Skeletal muscle tissue (tissue), 4 donors: Measurements from ENCODE around the gene CHMP4B. TPM values are rescaled to one million over a fixed set of nuclear protein-coding genes. Genes with fewer than 3 reads are reported as not detected.

Experiments
- H3K27ac ChIP-seq: one replicate; pipeline ENCODE4 v1.7.0; 2013; ENCODE audit warnings: mild to moderate bottlenecking, low read depth, low read length, inconsistent platforms
- H3K27me3 ChIP-seq, 3 donors: one replicate each; pipeline ENCODE4 v1.7.0; 2013; ENCODE audit warnings: low read length in 3 of 3; ENCODE audit not compliant: control insufficient read depth in 3 of 3, insufficient read depth in 3 of 3
- H3K36me3 ChIP-seq, 3 donors: one replicate each; pipeline ENCODE4 v1.7.0; 2013; ENCODE audit warnings: low read length in 3 of 3; ENCODE audit not compliant: control insufficient read depth in 3 of 3, insufficient read depth in 3 of 3
- H3K4me1 ChIP-seq, 3 donors: one replicate each; pipeline ENCODE4 v1.7.0; 2013; ENCODE audit warnings: low read length in 3 of 3, mild to moderate bottlenecking in 3 of 3; ENCODE audit not compliant: control insufficient read depth in 3 of 3, insufficient read depth in 3 of 3
- H3K4me3 ChIP-seq, 3 donors: one replicate each; pipeline ENCODE4 v1.7.0; 2013; ENCODE audit warnings: low read length in 3 of 3
- H3K9ac ChIP-seq, 3 donors: one replicate each; pipeline ENCODE4 v1.7.0; 2013; ENCODE audit warnings: low read length in 3 of 3, mild to moderate bottlenecking in 3 of 3, moderate library complexity in 2 of 3, low read depth in 1 of 3
- H3K9me3 ChIP-seq, 3 donors: one replicate each; pipeline ENCODE4 v1.7.0; 2013; ENCODE audit warnings: low read length in 3 of 3; ENCODE audit not compliant: control insufficient read depth in 3 of 3
- total RNA-seq: library from RNA; depleted of rRNA; stranded (reverse); fragments of >200 nt; gene quantifications from one replicate; pipeline ENCODE4 v1.2.3, GENCODE V29; 2014
- donor health status: Osteomylitis.

Gene CHMP4B
- total RNA-seq, 1 donor from 2014 or later, result 24.0 TPM

GRCh38 chr20:33773412-33774089, 37.6 kb upstream of the CHMP4B start:
- Histone ChIP-seq H3K27ac (no peak overlapping the region), H3K36me3 (peaks cover 5 to 12% (median 10%) of the 10 kb centered on the region in 3 donors)

GRCh38 chr20:33777816-33778215, 33.3 kb upstream of the CHMP4B start:
- no peak overlapping the region for H3K27ac ChIP-seq
- H3K4me1 ChIP-seq, result no peaks in the 10 kb centered on the region
- H3K36me3 ChIP-seq, result peaks cover 3 to 14% (median 4%) of the 10 kb centered on the region in 3 donors
- no peaks in the 10 kb centered on the region for H3K9me3 ChIP-seq
- H3K4me3 ChIP-seq, result no peak overlapping the region
- H3K9ac ChIP-seq, result no peak overlapping the region
- no peaks in the 10 kb centered on the region for H3K27me3 ChIP-seq

More at GRCh38 chr20:33773412-33774089, 37.6 kb upstream of the CHMP4B start:
- no peaks in the 10 kb centered on the region for H3K27me3 ChIP-seq
- H3K4me1 ChIP-seq, result no peaks in the 10 kb centered on the region
- no peak overlapping the region for H3K9ac ChIP-seq
- H3K4me3 ChIP-seq, result no peak overlapping the region
- no peaks in the 10 kb centered on the region for H3K9me3 ChIP-seq

- Histone ChIP-seq H3K9ac (no peak overlapping the region), H3K27ac (no peak overlapping the region), H3K27me3 (no peaks in the 10 kb centered on the region), H3K4me3 (no peak overlapping the region), H3K4me1 (no peaks in the 10 kb centered on the region), H3K36me3 (peaks cover 0 to 6% (median 3%) of the 10 kb centered on the region in 3 donors), H3K9me3 (no peaks in the 10 kb centered on the region)
Measured at GRCh38 chr20:33781133-33781532, 30.0 kb upstream of the CHMP4B start.

- H3K9me3 ChIP-seq, result no peaks in the 10 kb centered on the region
- no peaks in the 10 kb centered on the region for H3K27me3 ChIP-seq
- H3K4me1 ChIP-seq, result no peaks in the 10 kb centered on the region
- H3K27ac ChIP-seq, result no peak overlapping the region
- no peak overlapping the region for H3K4me3 ChIP-seq
- H3K9ac ChIP-seq, result no peak overlapping the region
- peaks cover 0 to 6% (median 3%) of the 10 kb centered on the region in 3 donors for H3K36me3 ChIP-seq
Measured at GRCh38 chr20:33781945-33782344, 29.2 kb upstream of the CHMP4B start.

GRCh38 chr20:33783256-33783655, 27.9 kb upstream of the CHMP4B start:
- Histone ChIP-seq H3K9me3 (no peaks in the 10 kb centered on the region), H3K27ac (no peak overlapping the region), H3K36me3 (peaks cover 0 to 6% (median 6%) of the 10 kb centered on the region in 3 donors), H3K4me3 (no peak overlapping the region), H3K9ac (no peak overlapping the region), H3K4me1 (peaks cover 0 to 2% (median 0%) of the 10 kb centered on the region in 3 donors), H3K27me3 (no peaks in the 10 kb centered on the region)

- H3K27ac ChIP-seq, result no peak overlapping the region
- no peaks in the 10 kb centered on the region for H3K9me3 ChIP-seq
- peaks cover 0 to 6% (median 6%) of the 10 kb centered on the region in 3 donors for H3K36me3 ChIP-seq
- H3K4me3 ChIP-seq, result no peak overlapping the region
- no peak overlapping the region for H3K9ac ChIP-seq
- no peaks in the 10 kb centered on the region for H3K27me3 ChIP-seq
- H3K4me1 ChIP-seq, result peaks cover 0 to 5% (median 0%) of the 10 kb centered on the region in 3 donors
Measured at GRCh38 chr20:33783818-33784217, 27.3 kb upstream of the CHMP4B start.

- no peaks in the 10 kb centered on the region for H3K9me3 ChIP-seq
- H3K36me3 ChIP-seq, result peaks cover 0 to 6% (median 6%) of the 10 kb centered on the region in 3 donors
- H3K4me3 ChIP-seq, result no peak overlapping the region
- H3K27ac ChIP-seq, result no peak overlapping the region
- H3K4me1 ChIP-seq, result peaks cover 0 to 5% (median 0%) of the 10 kb centered on the region in 3 donors
- H3K9ac ChIP-seq, result no peak overlapping the region
- no peaks in the 10 kb centered on the region for H3K27me3 ChIP-seq
Measured at GRCh38 chr20:33784225-33784624, 26.9 kb upstream of the CHMP4B start.

GRCh38 chr20:33785503-33785902, 25.6 kb upstream of the CHMP4B start:
- Histone ChIP-seq H3K36me3 (peaks cover 4 to 9% (median 6%) of the 10 kb centered on the region in 3 donors), H3K9me3 (no peaks in the 10 kb centered on the region), H3K4me1 (peaks cover 3 to 9% (median 6%) of the 10 kb centered on the region in 3 donors), H3K4me3 (no peak overlapping the region), H3K27me3 (no peaks in the 10 kb centered on the region), H3K9ac (no peak overlapping the region), H3K27ac (no peak overlapping the region)

GRCh38 chr20:33787253-33787891, 23.8 kb upstream of the CHMP4B start:
- no peak overlapping the region for H3K27ac ChIP-seq

GRCh38 chr20:33788351-33789049, 22.6 kb upstream of the CHMP4B start:
- Histone ChIP-seq H3K9me3 (no peaks in the 10 kb centered on the region), H3K4me1 (peaks cover 7 to 16% (median 12%) of the 10 kb centered on the region in 3 donors), H3K27ac (no peak overlapping the region), H3K36me3 (peaks cover 4 to 13% (median 11%) of the 10 kb centered on the region in 3 donors), H3K4me3 (no peak overlapping the region), H3K9ac (no peak overlapping the region), H3K27me3 (no peaks in the 10 kb centered on the region)

More at GRCh38 chr20:33787253-33787891, 23.8 kb upstream of the CHMP4B start:
- Histone ChIP-seq H3K9me3 (no peaks in the 10 kb centered on the region), H3K27me3 (no peaks in the 10 kb centered on the region), H3K4me1 (peaks cover 3 to 9% (median 6%) of the 10 kb centered on the region in 3 donors), H3K4me3 (no peak overlapping the region), H3K36me3 (peaks cover 4 to 13% (median 11%) of the 10 kb centered on the region in 3 donors), H3K9ac (no peak overlapping the region)
